Ovary (tissue), 3 donors: ENCODE results near the gene PIK3R1.

Source experiments
- POLR2A ChIP-seq: fragments of 450-650 bp; IDR thresholded peaks from one replicate; pipeline ENCODE4 v1.6.1; 2017; ENCODE audit warnings: antibody characterized with exemption, mild to moderate bottlenecking, moderate library complexity
- TF ChIP-seq, protein P1 (sequence below), 3 donors: fragments of 450-650 bp in 2 of 3; fragments of 200-600 bp in 1 of 3; IDR thresholded peaks; one replicate each; pipeline versions ENCODE4 v1.5.1 to v1.8.0; 2016 to 2022; ENCODE audit warnings: antibody characterized with exemption in 3 of 3, mild to moderate bottlenecking in 1 of 3
- donor health status: DM: no; HTN: no; CAD: no.

DNA sequence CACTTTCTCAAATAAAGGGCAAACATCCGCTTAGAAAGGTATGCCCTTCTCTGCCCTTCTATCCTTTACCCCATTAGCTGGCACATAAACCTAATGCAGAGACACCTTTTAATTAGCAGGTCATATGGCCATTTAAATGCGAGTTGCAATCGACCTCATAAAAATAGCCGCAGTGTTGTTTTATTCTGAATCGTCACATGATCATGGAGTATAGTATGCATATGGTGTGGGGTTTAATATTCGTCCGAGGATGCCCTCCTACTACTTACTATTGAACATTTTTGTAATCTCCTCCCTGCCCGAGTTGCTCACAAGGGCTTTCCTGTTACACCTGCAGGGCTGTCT lies 72.0 kb downstream of the PIK3R1 start:
- TF ChIP-seq POLR2A: no peak
- TF ChIP-seq, protein P1, sequence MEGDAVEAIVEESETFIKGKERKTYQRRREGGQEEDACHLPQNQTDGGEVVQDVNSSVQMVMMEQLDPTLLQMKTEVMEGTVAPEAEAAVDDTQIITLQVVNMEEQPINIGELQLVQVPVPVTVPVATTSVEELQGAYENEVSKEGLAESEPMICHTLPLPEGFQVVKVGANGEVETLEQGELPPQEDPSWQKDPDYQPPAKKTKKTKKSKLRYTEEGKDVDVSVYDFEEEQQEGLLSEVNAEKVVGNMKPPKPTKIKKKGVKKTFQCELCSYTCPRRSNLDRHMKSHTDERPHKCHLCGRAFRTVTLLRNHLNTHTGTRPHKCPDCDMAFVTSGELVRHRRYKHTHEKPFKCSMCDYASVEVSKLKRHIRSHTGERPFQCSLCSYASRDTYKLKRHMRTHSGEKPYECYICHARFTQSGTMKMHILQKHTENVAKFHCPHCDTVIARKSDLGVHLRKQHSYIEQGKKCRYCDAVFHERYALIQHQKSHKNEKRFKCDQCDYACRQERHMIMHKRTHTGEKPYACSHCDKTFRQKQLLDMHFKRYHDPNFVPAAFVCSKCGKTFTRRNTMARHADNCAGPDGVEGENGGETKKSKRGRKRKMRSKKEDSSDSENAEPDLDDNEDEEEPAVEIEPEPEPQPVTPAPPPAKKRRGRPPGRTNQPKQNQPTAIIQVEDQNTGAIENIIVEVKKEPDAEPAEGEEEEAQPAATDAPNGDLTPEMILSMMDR (IDR thresholded peaks at IDR 0.05): no peak
